Vagina (tissue), 2 donors: ENCODE data around the gene CHAT. TPM values are rescaled to one million over a fixed set of nuclear protein-coding genes. Genes with fewer than 3 reads are reported as not detected.

Experiments
- DNase-seq, 2 donors: peaks; one replicate each; pipeline ENCODE4 v3.0.0-alpha.2; 2017; ENCODE audit errors: extremely low spot score in 2 of 2
- H3K27ac ChIP-seq: fragments of 200-600 bp; sonication (generic); one replicate; pipeline ENCODE4 v1.5.1; 2019
- H3K27me3 ChIP-seq: fragments of 200-600 bp; sonication (generic); one replicate; pipeline ENCODE4 v1.5.1; 2019
- H3K36me3 ChIP-seq, 2 donors: fragments of 200-600 bp; sonication (generic); one replicate each; pipeline ENCODE4 v1.5.1; 2017 to 2019
- H3K4me1 ChIP-seq: fragments of 200-600 bp; sonication (generic); one replicate; pipeline ENCODE4 v1.5.1; 2019
- H3K4me3 ChIP-seq, 2 donors: fragments of 200-600 bp; sonication (generic); 1 replicate in 1 of 2; 2 replicates in 1 of 2; pipeline ENCODE4 v1.5.1; 2016 to 2019
- H3K9me3 ChIP-seq: fragments of 200-600 bp; sonication (generic); one replicate; pipeline ENCODE4 v1.5.1; 2019
- POLR2A ChIP-seq, 2 donors: fragments of 450-650 bp; IDR thresholded peaks; one replicate each; pipeline ENCODE4 v1.6.1; 2017; ENCODE audit warnings: antibody characterized with exemption in 2 of 2, mild to moderate bottlenecking in 2 of 2, moderate library complexity in 2 of 2
- POLR2AphosphoS5 ChIP-seq, 2 donors: sonication (generic); formaldehyde crosslinking; IDR thresholded peaks; one replicate each; pipeline ENCODE4 v1.9.0; 2017; ENCODE audit warnings: antibody characterized with exemption in 2 of 2, mild to moderate bottlenecking in 2 of 2, low read depth in 1 of 2; ENCODE audit not compliant: insufficient read depth in 1 of 2
- intact Hi-C: fragments of 100-400 bp; cut with DNase I; formaldehyde crosslinking; loops from one replicate; pipeline ENCODE4 v1.15.1; 2023
- total RNA-seq: library from RNA; depleted of rRNA; stranded (reverse); fragments of >200 nt; gene quantifications from one replicate; pipeline ENCODE4 v1.2.3, GENCODE V29; 2016
- TF ChIP-seq, protein P1 (sequence below), 3 experiments: fragments of 450-650 bp in 2 of 3; fragments of 200-600 bp in 1 of 3; sonication (generic) in 1 of 3; IDR thresholded peaks; one replicate each; pipeline ENCODE4 v1.5.1; 2017 to 2019; ENCODE audit warnings: antibody characterized with exemption in 3 of 3, mild to moderate bottlenecking in 2 of 3, moderate library complexity in 2 of 3

The CHAT gene
- total RNA-seq, 1 donor from 2014 or later: not detected

DNA sequence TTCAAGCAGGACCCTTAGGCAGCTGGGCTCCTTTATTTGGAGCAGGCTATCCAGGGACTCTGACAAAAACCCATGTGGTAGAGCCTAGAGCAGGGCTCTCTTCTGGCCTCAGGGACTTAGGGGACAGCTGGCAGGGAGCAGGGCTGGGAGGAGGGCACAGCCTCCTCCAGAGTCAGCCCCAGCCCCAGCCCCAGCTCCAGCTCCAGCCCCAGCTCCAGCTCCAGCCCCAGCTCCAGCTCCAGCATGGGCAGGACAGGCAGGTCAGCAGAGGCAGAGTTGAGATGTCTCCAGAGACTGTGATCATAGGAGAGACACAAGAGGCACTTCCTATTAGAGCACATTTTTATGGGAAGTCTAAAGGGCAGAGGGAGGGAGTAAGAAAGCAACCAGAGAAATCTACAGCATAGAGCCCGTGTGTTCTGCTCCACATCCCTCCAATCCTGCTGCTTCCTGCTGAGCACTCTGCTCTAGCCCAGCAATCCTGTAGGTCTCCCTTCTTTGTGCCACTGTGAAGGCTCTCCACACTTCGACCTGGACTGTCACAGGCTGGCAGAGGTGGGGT lies 52.3 kb downstream of the CHAT start:
- H3K36me3 ChIP-seq: no peaks in the 10 kb centered on the region
- H3K9me3 ChIP-seq: no peaks in the 10 kb centered on the region
- no peak overlapping the region for H3K4me3 ChIP-seq
- DNase-seq: peak in 1 of 2 donors; percentile 37
- intact Hi-C loops: no loop called here
- H3K4me1 ChIP-seq: no peaks in the 10 kb centered on the region
- no peaks in the 10 kb centered on the region for H3K27me3 ChIP-seq
- no peak overlapping the region for H3K27ac ChIP-seq
- TF ChIP-seq, protein P1, sequence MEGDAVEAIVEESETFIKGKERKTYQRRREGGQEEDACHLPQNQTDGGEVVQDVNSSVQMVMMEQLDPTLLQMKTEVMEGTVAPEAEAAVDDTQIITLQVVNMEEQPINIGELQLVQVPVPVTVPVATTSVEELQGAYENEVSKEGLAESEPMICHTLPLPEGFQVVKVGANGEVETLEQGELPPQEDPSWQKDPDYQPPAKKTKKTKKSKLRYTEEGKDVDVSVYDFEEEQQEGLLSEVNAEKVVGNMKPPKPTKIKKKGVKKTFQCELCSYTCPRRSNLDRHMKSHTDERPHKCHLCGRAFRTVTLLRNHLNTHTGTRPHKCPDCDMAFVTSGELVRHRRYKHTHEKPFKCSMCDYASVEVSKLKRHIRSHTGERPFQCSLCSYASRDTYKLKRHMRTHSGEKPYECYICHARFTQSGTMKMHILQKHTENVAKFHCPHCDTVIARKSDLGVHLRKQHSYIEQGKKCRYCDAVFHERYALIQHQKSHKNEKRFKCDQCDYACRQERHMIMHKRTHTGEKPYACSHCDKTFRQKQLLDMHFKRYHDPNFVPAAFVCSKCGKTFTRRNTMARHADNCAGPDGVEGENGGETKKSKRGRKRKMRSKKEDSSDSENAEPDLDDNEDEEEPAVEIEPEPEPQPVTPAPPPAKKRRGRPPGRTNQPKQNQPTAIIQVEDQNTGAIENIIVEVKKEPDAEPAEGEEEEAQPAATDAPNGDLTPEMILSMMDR (IDR thresholded peaks at IDR 0.05): no peak
- TF ChIP-seq POLR2AphosphoS5 (IDR thresholded peaks at IDR 0.05; ENCODE audit: insufficient read depth in 1 of 2, low read depth in 1 of 2) (no peak), POLR2A (IDR thresholded peaks at IDR 0.05) (no peak)

DNA sequence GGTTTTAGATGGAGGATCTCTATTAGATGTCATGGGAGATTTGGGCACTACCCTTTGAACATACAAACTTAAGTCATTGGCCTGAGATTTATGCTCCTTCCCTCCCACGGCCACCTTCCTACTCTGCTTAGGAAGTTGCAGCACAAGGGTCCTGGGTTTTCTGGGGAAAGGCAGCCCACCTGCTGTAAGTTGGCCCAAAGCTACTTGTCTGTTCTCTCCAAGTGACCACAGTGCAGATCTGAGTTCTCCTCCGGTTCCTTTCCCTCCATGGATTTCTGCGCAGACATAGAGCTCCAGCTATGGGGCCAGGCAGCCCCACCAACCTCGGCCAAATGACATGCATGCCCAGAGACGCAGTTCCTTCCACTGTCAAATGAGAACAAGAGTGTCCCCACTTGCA lies 52.8 kb downstream of the CHAT start:
- Histone ChIP-seq H3K27me3 (no peaks in the 10 kb centered on the region), H3K4me3 (no peak overlapping the region), H3K4me1 (no peaks in the 10 kb centered on the region), H3K9me3 (no peaks in the 10 kb centered on the region), H3K27ac (no peak overlapping the region), H3K36me3 (no peaks in the 10 kb centered on the region)
- TF ChIP-seq POLR2AphosphoS5 (IDR thresholded peaks at IDR 0.05; ENCODE audit: insufficient read depth in 1 of 2, low read depth in 1 of 2): no peak
- TF ChIP-seq, protein P1 (IDR thresholded peaks at IDR 0.05): no peak
- no peak for TF ChIP-seq POLR2A (IDR thresholded peaks at IDR 0.05)
- intact Hi-C loops: no loop called here
- DNase-seq: peak in 1 of 2 donors; percentile 54

DNA sequence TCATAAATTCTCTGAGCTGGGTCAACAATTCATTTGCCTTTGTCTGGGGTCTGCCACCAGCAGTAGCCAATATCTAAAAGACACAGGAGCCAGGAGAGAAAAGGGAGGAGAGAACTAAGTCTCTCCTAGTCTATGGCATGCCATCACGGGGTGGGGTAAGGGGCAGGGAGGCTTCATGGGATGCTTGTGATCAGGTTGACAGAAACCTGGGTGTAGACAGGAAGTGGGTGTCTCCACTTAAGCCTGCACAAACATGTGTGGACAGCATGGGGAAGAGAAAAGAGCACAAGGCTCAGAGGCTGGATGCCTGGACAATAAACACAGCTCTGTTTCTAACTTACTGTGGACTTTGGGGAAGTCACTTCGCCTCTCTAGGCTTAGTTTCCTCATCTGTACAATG lies 54.2 kb downstream of the CHAT start:
- Histone ChIP-seq H3K9me3 (no peaks in the 10 kb centered on the region), H3K36me3 (no peaks in the 10 kb centered on the region), H3K27me3 (no peaks in the 10 kb centered on the region), H3K27ac (no peak overlapping the region), H3K4me1 (no peaks in the 10 kb centered on the region), H3K4me3 (no peak overlapping the region)
- TF ChIP-seq POLR2A (IDR thresholded peaks at IDR 0.05) (no peak), POLR2AphosphoS5 (IDR thresholded peaks at IDR 0.05; ENCODE audit: insufficient read depth in 1 of 2, low read depth in 1 of 2) (no peak)
- TF ChIP-seq, protein P1 (IDR thresholded peaks at IDR 0.05): no peak
- DNase-seq: peak in 1 of 2 donors; percentile 11
- intact Hi-C loops: no loop called here

DNA sequence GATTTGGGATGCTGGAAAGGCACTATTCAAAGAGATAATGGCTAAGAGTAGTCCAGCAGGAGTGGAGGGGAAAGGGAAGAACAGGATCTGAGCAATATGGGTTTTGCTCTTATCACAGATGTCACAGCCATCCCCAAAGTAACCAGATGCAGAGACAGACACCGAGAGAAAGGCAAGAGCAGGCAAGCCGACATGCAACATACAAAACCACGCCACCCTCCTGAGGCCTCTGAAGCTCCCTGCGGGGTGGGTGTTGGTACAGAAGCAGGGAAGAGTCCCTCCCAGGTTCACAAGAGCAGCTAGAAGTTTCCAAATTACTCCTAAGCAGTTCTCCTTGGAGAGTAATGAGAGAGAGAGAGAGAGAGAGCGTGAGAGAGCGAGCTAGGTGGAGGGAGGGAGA lies 54.8 kb downstream of the CHAT start:
- Histone ChIP-seq H3K9me3 (no peaks in the 10 kb centered on the region), H3K27me3 (no peaks in the 10 kb centered on the region), H3K27ac (no peak overlapping the region), H3K4me1 (no peaks in the 10 kb centered on the region), H3K36me3 (no peaks in the 10 kb centered on the region), H3K4me3 (no peak overlapping the region)
- TF ChIP-seq, protein P1 (IDR thresholded peaks at IDR 0.05): no peak
- TF ChIP-seq POLR2AphosphoS5 (IDR thresholded peaks at IDR 0.05; ENCODE audit: insufficient read depth in 1 of 2, low read depth in 1 of 2) (no peak), POLR2A (IDR thresholded peaks at IDR 0.05) (no peak)
- DNase-seq: peak in 1 of 2 donors; percentile 44
- intact Hi-C loops: no loop called here

DNA sequence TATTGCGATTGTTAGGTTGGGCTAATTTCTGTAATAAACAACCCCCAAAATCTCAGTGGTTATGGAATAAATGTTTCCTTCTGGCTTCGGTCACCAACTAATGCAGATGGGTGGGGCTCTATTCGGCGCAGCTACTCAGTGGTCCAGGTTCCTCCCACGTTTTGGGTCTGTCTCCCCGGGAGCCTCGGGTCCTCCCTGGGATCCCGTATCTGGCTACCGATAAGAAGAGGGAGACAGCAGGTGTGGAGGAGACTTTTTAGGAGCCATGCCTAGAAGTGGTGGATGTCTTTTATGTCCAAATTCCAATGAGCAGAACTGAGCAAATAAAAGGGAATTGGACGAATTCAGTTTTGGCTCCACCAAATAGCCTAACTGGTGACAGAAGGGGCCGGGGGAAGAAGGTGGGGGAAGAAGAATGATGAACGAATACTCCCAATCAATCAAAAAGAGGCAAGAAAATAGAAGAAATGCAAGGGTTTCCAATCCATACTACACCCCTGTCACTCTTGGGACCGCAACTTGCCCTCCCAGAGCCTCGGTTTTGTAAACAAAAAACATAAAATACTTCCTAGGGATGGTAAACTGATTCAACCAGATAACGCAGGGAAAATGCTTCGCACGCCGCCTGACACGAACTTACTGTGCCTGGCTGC lies 65.1 kb downstream of the CHAT start:
- H3K9me3 ChIP-seq: no peaks in the 10 kb centered on the region
- intact Hi-C loops: no loop called here
- TF ChIP-seq POLR2AphosphoS5 (IDR thresholded peaks at IDR 0.05; ENCODE audit: insufficient read depth in 1 of 2, low read depth in 1 of 2): no peak
- no peaks in the 10 kb centered on the region for H3K27me3 ChIP-seq
- H3K36me3 ChIP-seq: no peaks in the 10 kb centered on the region
- no peak overlapping the region for H3K27ac ChIP-seq
- H3K4me3 ChIP-seq: no peak overlapping the region
- peak in 1 of 2 donors; percentile 34 for DNase-seq
- no peaks in the 10 kb centered on the region for H3K4me1 ChIP-seq
